GM12878 (cell line): ENCODE measurements around the gene PET117. TPM values are rescaled to one million over a fixed set of nuclear protein-coding genes. Genes with fewer than 3 reads are reported as not detected.

Experiments
- GATAD2B ChIP-seq: fragments of 450-650 bp; conservative IDR thresholded peaks from 2 replicates; pipeline ENCODE4 v1.6.1; 2017; ENCODE audit warnings: low read depth, mild to moderate bottlenecking, moderate library complexity
- RBBP5 ChIP-seq: fragments of 200-600 bp; sonication (generic); conservative IDR thresholded peaks from 2 replicates; pipeline ENCODE4 v1.6.1; 2016
- SREBF2 ChIP-seq: IDR thresholded peaks from 2 replicates; pipeline ENCODE4 v1.6.1; 2012; ENCODE audit warnings: mild to moderate bottlenecking, low read length
- SUZ12 ChIP-seq: fragments of 200-600 bp; sonication (generic); IDR thresholded peaks from one replicate; pipeline ENCODE4 v1.6.1; 2018; ENCODE audit warnings: antibody characterized with exemption, mild to moderate bottlenecking; ENCODE audit not compliant: unreplicated experiment
- ZBED1 ChIP-seq: IDR thresholded peaks from 2 replicates; pipeline ENCODE4 v1.6.1; 2016; ENCODE audit warnings: borderline replicate concordance
- polyA plus RNA-seq, 11 experiments: library from polyadenylated mRNA; depleted of rRNA in 4 of 11; unstranded in 6 of 11; stranded (reverse) in 5 of 11; fragments of >200 nt; fragmentation: Nextera tagmentation in 4 of 11; fragmentation: Illumina TruSeq in 1 of 11; extraction: Ambion mirVana in 4 of 11; extraction: Trizol in 1 of 11; gene quantifications; 1 replicate in 1 of 11; 2 replicates in 10 of 11; pipeline versions ENCODE4 v1.2.1 to v1.2.3, GENCODE V29; 2011 to 2016; ENCODE audit warnings: inconsistent platforms in 2 of 11, missing spikeins in 2 of 11, low read depth in 1 of 11
- total RNA-seq, 4 experiments: library from RNA; depleted of rRNA in 3 of 4; stranded (reverse); fragments of >200 nt in 3 of 4; fragmentation: Illumina TruSeq in 1 of 4; extraction: Trizol in 1 of 4; gene quantifications; 2 replicates each; pipeline versions ENCODE4 v1.2.1 to v1.2.3, GENCODE V29; 2013 to 2021
- TF ChIP-seq, protein P1 (sequence below): IDR thresholded peaks from 2 replicates; pipeline ENCODE4 v1.6.1; 2012; ENCODE audit warnings: mild to moderate bottlenecking, low read depth, low read length
- TF ChIP-seq, protein P2 (sequence below): fragments of 450-650 bp; IDR thresholded peaks from 2 replicates; pipeline ENCODE4 v1.6.1; 2017; ENCODE audit warnings: mild to moderate bottlenecking, moderate library complexity

Gene PET117
- total and polyA plus RNA-seq, 10 of the 15 experiments (the other 5 are each of a cell fraction or from before 2014, with no cell fraction given) = 6.0 to 20.6 (median 11.8) TPM

DNA sequence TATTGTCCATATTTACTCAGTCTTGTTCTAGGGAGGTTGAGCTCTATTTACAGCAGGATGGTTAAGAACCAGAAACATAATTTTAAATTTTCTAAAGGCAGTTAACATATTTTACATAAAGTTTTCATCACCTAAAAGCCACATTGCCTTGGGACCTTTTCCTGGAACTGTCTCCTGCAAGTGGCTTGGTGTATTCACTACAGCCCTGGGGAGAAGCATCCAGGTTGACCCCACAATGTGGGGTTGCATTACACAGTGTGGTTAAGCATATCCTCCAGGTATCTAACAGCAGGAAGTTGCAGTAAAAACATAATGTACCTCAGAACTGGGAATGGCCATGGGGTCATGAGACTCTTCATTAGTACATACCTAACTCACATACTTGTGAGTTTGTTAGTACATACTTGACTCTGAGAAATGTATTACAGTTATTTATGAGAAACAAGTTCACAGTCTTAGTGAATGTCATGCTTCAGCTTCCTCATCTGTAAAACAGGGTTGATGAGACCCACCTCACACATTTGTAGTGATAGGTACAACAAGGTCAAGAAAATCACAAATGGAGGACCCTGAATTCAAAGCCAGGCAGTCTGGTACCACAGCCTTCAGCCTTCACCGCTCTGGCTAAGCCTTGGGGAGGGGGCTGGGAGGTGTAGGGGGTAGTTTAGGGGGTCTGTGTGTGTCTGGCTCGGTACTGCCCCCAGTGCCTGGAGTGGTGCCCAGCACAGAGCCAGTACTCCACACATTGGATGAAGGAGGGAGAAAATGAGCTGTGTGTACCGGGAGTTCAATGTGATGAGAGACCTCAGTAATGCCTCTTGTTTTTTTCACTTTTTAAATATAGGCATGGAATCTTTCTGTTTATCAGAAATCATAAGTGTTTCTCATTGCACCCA is 52.9 kb downstream of the PET117 start (continued):
- TF ChIP-seq, protein P1, sequence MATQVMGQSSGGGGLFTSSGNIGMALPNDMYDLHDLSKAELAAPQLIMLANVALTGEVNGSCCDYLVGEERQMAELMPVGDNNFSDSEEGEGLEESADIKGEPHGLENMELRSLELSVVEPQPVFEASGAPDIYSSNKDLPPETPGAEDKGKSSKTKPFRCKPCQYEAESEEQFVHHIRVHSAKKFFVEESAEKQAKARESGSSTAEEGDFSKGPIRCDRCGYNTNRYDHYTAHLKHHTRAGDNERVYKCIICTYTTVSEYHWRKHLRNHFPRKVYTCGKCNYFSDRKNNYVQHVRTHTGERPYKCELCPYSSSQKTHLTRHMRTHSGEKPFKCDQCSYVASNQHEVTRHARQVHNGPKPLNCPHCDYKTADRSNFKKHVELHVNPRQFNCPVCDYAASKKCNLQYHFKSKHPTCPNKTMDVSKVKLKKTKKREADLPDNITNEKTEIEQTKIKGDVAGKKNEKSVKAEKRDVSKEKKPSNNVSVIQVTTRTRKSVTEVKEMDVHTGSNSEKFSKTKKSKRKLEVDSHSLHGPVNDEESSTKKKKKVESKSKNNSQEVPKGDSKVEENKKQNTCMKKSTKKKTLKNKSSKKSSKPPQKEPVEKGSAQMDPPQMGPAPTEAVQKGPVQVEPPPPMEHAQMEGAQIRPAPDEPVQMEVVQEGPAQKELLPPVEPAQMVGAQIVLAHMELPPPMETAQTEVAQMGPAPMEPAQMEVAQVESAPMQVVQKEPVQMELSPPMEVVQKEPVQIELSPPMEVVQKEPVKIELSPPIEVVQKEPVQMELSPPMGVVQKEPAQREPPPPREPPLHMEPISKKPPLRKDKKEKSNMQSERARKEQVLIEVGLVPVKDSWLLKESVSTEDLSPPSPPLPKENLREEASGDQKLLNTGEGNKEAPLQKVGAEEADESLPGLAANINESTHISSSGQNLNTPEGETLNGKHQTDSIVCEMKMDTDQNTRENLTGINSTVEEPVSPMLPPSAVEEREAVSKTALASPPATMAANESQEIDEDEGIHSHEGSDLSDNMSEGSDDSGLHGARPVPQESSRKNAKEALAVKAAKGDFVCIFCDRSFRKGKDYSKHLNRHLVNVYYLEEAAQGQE = no peak
- TF ChIP-seq ZBED1 (no peak), SUZ12 (no peak), RBBP5 (no peak), SREBF2 (no peak), GATAD2B (no peak)
- TF ChIP-seq, protein P2, sequence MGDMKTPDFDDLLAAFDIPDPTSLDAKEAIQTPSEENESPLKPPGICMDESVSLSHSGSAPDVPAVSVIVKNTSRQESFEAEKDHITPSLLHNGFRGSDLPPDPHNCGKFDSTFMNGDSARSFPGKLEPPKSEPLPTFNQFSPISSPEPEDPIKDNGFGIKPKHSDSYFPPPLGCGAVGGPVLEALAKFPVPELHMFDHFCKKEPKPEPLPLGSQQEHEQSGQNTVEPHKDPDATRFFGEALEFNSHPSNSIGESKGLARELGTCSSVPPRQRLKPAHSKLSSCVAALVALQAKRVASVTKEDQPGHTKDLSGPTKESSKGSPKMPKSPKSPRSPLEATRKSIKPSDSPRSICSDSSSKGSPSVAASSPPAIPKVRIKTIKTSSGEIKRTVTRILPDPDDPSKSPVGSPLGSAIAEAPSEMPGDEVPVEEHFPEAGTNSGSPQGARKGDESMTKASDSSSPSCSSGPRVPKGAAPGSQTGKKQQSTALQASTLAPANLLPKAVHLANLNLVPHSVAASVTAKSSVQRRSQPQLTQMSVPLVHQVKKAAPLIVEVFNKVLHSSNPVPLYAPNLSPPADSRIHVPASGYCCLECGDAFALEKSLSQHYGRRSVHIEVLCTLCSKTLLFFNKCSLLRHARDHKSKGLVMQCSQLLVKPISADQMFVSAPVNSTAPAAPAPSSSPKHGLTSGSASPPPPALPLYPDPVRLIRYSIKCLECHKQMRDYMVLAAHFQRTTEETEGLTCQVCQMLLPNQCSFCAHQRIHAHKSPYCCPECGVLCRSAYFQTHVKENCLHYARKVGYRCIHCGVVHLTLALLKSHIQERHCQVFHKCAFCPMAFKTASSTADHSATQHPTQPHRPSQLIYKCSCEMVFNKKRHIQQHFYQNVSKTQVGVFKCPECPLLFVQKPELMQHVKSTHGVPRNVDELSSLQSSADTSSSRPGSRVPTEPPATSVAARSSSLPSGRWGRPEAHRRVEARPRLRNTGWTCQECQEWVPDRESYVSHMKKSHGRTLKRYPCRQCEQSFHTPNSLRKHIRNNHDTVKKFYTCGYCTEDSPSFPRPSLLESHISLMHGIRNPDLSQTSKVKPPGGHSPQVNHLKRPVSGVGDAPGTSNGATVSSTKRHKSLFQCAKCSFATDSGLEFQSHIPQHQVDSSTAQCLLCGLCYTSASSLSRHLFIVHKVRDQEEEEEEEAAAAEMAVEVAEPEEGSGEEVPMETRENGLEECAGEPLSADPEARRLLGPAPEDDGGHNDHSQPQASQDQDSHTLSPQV = no peak
